Measurements from ENCODE around the gene SLC12A6.
"Not testable (repeated sequence)": the region's sequence is repeated elsewhere in the genome, so short reads cannot be mapped to it uniquely, and the experiment has no call there.

Gene SLC12A6

DNA sequence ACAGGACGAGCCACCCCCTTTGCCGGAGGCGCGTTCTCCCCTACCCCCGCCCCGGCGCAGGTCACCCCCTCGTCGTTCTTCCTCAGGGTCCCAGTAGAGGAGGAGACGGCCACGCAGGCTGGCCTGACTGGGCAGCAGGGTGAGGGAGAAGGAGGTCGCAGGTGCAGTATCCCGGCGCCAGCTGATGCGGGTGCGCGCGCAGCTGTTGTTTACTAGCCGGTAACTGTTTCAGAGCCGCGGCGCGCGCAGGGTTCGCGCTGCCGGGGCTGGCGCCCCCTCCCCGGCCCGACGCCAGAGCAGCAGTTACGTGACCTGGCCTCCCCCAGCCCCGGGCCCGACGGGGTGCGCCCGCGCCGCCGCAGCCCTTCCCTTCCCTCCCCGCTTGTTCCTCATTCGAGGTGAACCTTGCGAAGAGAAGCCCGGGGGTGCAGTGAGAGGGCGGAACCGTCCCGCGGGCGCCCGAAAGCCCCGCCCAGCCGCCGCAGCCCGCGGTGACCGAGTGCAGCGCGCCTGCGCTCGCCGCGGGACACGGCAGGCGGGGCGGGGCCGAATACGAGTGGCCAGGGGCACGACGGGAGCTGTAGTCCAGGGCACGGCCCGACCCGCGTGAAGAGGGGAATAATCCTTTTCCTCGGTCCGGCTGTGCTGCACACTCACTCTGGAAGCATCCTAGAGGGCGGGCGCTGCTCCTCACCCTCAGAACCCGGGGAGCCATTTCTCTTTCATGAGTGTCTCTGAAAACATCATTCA, at the start of gene SLC12A6:
Gene SLC12A6, minus strand, starts transcription at position 225 of the 750 bp plus-strand sequence. CDS start 1,101 bp downstream, outside the sequence.
- DNase-seq (ENCODE audit: low read depth in 2 of 2) = peak; percentile 86 to 95

GRCh38 chr15:34381829-34382521, 44.4 kb upstream of the SLC12A6 start:
- DNase-seq (ENCODE audit: low read depth in 2 of 2) = not testable (repeated sequence)

GRCh38 chr15:34380491-34380890, 42.9 kb upstream of the SLC12A6 start:
- DNase-seq (ENCODE audit: low read depth in 2 of 2) = not testable (repeated sequence)

GRCh38 chr15:34376856-34377255, 39.3 kb upstream of the SLC12A6 start:
- no peak for DNase-seq (ENCODE audit: low read depth in 2 of 2)

DNA sequence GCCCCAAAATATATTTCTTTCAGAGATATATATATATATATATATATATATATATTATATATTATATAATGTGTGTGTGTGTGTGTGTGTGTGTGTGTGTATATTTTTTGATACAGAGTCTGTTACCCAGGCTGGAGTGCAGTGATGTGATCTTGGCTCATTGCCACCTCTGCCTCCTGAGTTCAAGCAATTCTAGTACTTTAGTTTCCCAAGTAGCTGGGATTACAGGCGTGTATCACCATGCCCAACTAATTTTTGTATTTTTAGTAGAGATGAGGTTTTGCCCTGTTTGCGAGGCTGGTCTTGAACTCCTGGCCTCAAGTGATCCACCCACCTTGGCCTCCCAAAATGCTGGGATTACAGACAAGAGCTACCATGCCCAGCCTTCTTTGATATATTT, 38.0 kb upstream of the SLC12A6 start:
- DNase-seq (ENCODE audit: low read depth in 2 of 2) = not testable (repeated sequence)

GRCh38 chr15:34374816-34375215, 37.2 kb upstream of the SLC12A6 start:
- no peak for DNase-seq (ENCODE audit: low read depth in 2 of 2)

DNA sequence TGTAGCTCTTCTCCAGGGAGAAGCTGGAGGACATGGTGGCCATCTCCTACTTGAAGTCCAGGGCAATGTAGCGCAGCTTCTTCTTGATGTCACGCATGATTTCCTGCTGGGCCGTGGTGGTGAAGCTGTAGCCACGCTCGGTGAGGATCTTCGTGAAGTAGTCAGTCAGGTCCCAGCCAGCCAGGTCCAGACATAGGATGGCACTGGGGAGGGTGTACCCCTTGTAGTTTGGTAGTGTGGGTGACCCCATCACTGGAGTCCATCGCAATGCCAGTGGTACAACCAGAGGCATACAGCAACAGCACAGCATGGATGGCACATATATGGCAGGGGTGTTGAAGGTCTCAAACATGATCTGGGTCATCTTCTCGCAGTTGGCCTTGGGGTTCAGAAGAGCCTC, 36.4 kb upstream of the SLC12A6 start:
- no peak for DNase-seq (ENCODE audit: low read depth in 2 of 2)

GRCh38 chr15:34370643-34371042, 33.1 kb upstream of the SLC12A6 start:
- no peak for DNase-seq (ENCODE audit: low read depth in 2 of 2)

GRCh38 chr15:34370129-34370528, 32.5 kb upstream of the SLC12A6 start:
- DNase-seq (ENCODE audit: low read depth in 2 of 2) = no peak

DNA sequence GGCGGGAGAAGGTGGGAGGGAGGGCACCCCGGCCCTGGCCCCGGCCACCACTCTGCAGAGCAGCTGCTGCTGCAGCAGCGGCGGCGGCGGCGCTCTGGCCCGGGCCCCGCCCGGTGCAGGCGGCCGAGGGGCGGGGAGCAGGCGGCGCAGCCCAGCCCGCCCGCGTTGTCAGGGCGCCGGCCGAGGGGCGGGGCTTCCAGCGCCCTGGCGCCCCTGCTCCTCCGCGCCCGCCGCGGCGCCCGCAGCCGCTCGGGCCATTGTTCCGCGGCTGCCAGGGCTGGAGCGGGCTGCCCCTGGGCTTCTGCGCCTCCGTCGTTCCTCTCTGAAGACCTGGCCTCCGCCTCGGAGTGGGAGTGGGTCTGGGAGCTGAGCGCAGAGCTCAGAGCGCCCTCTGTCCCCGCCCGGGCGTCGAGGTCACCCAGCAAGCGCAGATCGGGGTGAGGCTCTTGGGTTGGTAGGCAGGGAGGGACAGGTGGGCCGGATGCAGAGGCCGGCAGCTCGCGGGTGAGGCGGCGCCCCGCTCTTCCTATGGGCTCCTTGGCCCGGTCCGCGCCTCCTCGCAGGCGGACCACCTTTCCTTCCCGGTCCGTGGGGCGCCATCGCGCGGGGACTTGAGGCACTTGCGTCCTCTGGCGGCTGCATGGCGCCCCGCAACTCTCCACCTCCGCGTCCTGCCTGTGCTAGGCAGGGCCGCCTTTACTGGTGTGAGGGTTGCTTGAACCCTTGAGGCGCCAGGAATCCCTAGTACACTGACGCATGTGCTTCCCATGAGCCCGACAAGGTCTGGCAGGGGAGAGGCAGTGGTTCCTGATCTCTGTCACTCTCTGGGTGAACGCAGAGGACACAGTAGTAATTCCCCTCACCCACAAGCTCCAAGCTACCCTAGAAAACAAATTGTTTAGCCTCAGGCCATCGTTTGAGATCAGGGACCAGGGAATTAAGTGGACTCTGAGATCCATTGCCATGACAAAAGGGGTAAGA, 29.8 kb upstream of the SLC12A6 start, which contains the start of gene LPCAT4:
Gene LPCAT4, minus strand, starts transcription at position 96 of the 981 bp plus-strand sequence. CDS start 96 bp downstream, outside the sequence.
- DNase-seq (ENCODE audit: low read depth in 2 of 2) = peak; percentile 83 to 86

DNA sequence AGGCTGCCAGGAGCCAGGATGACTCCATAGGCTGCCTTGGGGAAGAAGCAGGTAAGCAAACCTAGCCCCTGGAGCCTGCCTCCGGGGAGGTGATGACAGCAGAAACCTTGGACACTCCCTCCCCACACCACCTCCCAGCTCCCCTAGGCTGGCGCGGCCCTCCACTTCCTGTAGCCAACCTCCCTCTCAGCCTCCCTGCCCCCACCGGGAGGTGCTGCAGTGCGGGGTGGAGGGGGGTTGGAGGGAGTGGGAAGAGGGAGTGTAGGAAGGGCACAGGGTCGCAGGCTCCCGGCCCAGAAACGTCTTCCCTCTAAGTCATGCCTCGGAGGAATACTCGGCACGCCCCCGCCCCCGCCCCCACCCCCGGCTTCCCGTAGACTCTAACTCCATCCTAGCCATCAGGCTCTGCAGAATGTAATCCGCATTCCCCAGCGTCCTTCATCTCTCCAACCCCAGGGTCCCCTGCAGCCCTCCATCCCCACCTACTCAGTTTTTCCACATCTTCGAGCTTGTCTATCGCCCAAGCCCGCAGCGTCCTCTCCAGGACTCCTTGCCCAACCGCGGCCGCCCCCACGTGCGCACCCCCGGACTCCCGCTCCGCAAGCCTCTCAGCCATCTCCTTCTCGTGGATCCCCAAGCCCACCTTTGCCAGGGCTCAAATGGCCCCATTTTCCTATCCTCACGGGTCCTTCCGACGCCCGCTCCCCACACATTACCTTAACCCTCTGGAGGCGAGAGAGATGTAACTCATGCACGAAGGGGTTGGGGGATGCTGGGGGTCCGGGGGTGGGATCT, 28.9 kb upstream of the SLC12A6 start:
- DNase-seq (ENCODE audit: low read depth in 2 of 2) = peak; percentile 36 to 39

DNA sequence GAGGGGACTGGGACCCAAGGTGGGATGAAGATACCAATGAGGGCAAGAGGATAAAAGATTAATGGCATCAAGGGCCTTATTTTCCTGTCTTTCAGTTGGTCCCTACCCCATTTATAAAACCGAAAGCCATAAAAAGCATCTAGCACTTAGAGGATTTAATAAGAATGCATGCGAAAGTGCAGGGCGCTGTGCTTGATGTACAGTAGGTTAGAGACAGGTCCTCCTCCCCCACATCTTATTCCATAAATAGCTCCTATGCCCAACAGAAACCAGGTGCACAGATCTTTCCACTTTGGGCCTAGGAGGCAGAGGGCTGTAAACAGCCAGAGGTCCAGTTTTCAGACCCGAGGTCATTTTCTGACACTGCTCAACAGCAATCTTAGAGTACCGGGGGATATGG, 28.3 kb upstream of the SLC12A6 start:
- DNase-seq (ENCODE audit: low read depth in 2 of 2) = no peak

DNA sequence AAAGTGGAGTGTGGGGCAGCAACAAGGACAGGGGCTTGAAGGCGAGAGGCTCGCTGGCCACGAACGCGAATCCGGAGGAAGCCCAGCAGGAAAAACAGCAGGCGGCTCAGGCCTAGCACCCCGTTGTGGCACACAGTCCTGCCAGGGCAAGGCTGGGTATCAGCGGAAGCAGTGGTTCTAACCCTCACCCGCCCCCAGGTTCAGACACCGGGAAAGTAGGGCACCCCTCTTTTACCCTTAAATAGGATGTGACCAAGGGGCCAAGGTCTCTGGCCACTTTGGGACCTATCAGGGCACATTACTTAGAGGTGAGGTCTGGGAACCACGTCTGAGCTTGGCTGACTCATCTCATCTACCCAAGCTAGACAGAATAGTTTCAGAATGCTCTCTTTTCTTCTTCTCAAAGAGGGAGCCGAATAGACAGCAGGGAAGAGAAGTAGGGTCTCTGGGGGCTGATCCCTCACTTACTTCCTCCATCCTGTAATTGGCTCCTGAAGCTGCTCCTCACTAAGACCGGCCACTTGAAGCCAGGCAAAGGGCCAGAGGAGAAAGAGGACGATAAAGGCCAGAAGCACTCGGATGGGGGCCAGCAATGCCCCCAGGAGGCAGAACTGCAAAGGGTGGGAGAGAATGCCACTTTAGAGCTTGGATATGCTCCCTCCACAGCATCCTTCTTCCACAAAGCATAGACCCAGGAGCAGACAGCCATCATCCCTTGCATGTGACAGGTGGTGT, 27.7 kb upstream of the SLC12A6 start:
- no peak for DNase-seq (ENCODE audit: low read depth in 2 of 2)

GRCh38 chr15:34364041-34364440, 26.5 kb upstream of the SLC12A6 start:
- DNase-seq (ENCODE audit: low read depth in 2 of 2) = no peak

GRCh38 chr15:34362047-34362773, 24.6 kb upstream of the SLC12A6 start:
- no peak for DNase-seq (ENCODE audit: low read depth in 2 of 2)

GRCh38 chr15:34361278-34361677, 23.7 kb upstream of the SLC12A6 start:
- no peak for DNase-seq (ENCODE audit: low read depth in 2 of 2)

DNA sequence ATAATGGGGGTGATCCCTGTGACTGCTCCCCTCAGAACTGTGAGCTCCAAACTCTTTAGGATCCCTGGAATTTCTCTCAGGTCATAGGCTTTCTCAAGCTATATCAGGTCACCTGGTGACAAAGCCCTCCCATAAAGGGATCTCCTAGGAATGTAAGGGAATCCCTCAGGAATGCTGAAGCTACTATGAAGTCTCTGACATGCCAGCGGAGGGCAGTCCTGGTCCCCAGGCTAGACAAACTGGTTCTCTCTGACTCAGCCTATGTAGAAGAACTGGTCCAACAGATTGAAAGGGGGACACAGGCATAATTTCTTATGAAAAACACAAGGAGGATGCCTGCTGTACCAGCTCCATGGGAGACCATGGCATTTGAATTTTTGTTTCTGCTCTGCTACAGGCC, 22.7 kb upstream of the SLC12A6 start:
- DNase-seq (ENCODE audit: low read depth in 2 of 2) = no peak

- DNase-seq (ENCODE audit: low read depth in 2 of 2) = no peak
Observed at GRCh38 chr15:34359416-34359815, 21.8 kb upstream of the SLC12A6 start.

DNA sequence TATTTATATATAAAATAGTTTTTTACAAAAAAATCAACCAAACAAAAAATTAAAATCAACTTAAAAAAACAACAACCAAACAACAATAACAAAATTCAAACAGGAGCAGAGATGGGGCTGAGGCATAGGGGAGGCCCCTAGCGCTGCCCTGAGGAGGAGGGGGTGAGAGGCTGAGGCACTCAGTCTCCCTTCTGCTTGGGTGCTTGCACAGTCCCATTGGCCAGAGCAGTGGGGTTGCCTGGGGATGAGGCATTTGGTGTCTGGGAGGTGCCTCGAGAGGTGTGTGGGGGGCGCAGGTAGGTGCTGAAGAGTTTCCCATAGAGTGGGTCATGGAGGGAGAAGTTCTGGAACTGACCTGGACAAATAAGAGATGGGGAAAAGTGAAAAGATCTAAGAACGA, 21.4 kb upstream of the SLC12A6 start:
- no peak for DNase-seq (ENCODE audit: low read depth in 2 of 2)

DNA sequence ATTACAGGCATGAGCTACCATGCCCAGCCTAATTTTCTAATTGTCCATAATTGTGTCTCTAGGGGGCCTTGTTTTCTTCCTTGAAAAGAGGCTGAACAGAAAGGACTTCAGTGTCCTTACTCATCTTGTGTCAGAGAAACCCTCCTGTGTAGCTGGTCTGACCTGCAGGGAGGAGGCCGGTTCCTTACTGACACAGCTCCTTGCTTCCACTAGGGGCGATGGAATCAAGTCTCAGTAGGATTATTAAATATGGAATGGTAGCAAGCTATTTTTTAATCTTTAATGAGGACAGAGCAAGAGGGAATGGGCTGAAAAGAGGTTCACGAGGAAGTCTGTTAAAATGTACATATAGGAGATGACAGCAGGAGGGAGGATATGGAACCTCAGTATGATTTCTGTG, 20.8 kb upstream of the SLC12A6 start:
- no peak for DNase-seq (ENCODE audit: low read depth in 2 of 2)
